Fibroblast of the conjunctiva (primary cell): ENCODE measurements around the gene OBSL1.

Source experiments
- DNase-seq: peaks from one replicate; pipeline ENCODE4 v3.0.0-alpha.2; 2010; ENCODE audit warnings: low read depth

OBSL1 gene

DNA sequence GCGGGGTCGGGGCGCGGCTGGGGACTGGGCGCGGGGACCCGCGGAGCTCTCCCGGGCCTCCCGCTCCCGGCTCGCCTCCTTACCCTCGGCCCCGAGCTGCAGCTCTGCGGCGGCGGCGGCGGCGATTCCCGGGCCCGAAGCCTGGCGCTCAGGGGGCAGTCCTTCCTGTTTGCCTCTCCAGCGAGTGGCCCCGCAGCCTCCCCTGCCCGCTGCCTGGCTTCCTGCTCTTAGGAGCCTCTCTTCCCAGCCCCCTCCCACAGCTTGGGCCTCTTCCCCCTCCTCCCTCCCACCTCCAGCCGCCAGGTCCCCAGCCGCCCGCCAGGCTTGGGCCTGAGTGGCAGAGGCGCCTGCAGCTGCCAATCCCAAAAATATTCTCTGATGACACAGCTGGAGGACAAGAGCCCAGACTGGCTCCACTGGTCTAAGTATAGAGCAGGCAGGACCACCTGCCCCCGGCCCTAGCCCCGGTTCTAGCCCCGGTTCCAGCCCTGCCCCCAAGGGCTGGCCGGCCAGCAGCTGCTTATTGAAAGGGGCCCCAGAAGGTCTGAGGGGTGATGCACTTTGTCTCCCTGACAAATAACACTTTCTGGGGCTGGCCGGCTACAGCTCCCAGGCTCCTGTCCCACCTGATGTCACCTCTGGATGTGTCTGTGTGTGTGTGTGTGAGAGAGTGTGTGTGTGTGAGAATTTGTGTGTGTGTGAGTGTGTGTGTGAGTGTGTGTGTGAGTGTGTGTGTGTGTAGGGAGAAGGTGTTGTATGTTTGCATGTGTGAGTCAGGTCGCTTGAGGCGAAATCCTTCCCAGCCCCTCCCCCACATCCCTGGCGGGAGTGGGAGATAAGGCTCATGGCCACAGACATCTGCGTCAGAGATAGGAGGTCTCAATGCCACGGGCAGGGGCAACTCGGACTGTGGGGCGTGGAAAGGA, at the start of gene OBSL1:
Gene OBSL1 (minus strand): TSS at position 229 of the 926 bp plus-strand sequence. CDS start 307 bp downstream, outside the sequence.
- DNase-seq, result peak; percentile 51

GRCh38 chr2:219620546-219620945, 49.2 kb upstream of the OBSL1 start:
- DNase-seq, result no peak

GRCh38 chr2:219619235-219619634, 47.9 kb upstream of the OBSL1 start:
- no peak for DNase-seq

GRCh38 chr2:219618733-219619122, 47.4 kb upstream of the OBSL1 start:
- DNase-seq, result no peak

DNA sequence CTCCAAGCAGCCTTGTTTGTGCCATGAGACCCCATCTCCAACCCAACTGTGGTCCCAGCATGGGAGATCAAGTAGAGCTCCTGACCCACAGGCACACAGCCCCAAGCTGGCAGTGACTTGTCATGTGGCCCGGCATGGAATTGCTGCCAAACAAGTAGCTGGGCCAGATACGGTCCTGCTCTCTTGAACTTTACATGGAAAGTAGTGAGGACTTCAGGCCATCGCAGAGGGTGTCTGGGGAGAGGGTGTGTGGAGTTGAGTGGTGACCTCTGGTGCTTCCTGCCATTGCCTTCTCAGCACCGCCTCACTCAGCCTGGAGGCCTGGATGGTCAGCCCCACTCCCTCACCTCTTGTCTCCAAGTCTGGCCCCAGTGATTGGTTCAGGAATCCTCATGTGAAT, 45.2 kb upstream of the OBSL1 start:
- no peak for DNase-seq

GRCh38 chr2:219615894-219616293, 44.6 kb upstream of the OBSL1 start:
- no peak for DNase-seq

DNA sequence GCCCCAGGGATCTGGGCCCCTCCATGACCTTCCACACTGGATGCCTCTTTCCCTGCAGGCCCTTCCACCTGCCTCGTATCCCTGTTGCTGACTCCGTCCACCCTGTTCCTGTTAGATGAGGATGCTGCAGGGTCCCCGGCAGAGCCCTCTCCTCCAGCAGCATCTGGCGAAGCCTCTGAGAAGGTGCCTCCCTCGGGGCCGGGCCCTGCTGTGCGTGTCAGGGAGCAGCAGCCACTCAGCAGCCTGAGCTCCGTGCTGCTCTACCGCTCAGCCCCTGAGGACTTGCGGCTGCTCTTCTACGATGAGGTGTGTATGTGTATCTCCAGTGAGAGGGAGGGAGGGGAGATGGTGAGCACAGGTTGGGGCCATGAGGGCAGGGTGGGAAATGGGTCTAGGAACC, 43.7 kb upstream of the OBSL1 start:
- no peak for DNase-seq

GRCh38 chr2:219614076-219614860, 42.9 kb upstream of the OBSL1 start:
- no peak for DNase-seq

- no peak for DNase-seq
Measured at GRCh38 chr2:219613461-219614070, 42.2 kb upstream of the OBSL1 start.

- no peak for DNase-seq
Measured at GRCh38 chr2:219612577-219613286, 41.4 kb upstream of the OBSL1 start.

GRCh38 chr2:219611866-219612576, 40.7 kb upstream of the OBSL1 start:
- DNase-seq, result no peak

DNA sequence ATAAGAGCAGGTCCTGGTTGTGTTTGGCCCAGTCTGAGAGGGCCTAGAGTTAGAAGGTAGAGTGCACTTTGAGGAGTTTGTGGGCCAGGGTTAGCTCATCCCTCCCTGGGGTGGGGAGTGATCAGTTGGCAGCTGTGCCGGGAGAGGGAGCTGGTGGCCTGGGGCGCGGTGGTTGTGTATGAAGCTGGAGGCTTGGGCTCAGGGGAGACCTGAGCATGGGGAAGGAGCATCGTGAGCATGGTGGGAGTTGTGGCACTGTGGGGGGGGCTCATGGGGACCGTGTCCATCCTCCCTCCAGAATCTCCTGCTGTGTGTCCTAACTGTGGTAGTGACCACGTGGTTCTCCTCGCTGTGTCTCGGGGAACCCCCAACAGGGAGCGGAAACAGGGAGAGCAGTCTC, 40.0 kb upstream of the OBSL1 start:
- DNase-seq, result no peak

- DNase-seq, result no peak
Measured at GRCh38 chr2:219609149-219609750, 37.9 kb upstream of the OBSL1 start.

GRCh38 chr2:219608399-219608964, 37.1 kb upstream of the OBSL1 start:
- no peak for DNase-seq

GRCh38 chr2:219607931-219608330, 36.6 kb upstream of the OBSL1 start:
- no peak for DNase-seq

- no peak for DNase-seq
Measured at GRCh38 chr2:219605607-219605954, 34.2 kb upstream of the OBSL1 start.

GRCh38 chr2:219603771-219604170, 32.4 kb upstream of the OBSL1 start:
- DNase-seq, result no peak

DNA sequence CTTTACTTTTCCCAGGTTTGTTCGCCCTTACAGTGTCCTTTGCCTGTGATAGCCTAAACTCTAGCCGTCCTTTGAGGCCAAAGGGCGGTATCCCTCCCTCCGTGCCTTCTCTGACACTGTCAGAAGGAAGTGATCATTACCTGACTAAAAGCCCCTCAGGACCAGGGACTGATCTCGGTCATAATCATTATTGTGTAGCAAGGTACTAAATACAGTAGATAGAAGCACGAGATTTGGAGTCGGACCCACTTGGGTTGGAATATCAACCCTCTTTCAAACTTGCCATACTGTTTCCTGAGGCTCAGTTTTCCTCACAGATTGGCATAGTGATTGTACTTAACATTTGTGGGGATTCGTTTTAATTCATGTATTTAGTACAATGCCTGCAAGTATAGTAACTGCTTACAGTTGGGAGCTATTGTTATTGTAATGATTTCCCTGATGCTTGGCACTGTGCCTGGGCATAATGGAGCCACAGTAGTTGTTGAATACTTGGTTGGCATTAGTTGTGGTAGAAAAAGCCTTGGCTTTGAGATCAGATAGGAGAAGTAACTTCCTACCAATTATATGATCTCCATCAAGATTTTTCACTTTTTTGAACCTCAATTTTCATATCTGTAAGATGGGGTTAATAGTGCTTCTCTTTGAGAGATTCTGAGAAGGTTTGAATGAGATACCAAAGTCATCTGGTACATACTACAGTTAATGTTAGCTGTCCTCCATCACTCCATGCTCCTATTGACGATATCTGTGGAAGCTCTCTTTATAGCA, 27.2 kb upstream of the OBSL1 start:
- DNase-seq, result no peak

DNA sequence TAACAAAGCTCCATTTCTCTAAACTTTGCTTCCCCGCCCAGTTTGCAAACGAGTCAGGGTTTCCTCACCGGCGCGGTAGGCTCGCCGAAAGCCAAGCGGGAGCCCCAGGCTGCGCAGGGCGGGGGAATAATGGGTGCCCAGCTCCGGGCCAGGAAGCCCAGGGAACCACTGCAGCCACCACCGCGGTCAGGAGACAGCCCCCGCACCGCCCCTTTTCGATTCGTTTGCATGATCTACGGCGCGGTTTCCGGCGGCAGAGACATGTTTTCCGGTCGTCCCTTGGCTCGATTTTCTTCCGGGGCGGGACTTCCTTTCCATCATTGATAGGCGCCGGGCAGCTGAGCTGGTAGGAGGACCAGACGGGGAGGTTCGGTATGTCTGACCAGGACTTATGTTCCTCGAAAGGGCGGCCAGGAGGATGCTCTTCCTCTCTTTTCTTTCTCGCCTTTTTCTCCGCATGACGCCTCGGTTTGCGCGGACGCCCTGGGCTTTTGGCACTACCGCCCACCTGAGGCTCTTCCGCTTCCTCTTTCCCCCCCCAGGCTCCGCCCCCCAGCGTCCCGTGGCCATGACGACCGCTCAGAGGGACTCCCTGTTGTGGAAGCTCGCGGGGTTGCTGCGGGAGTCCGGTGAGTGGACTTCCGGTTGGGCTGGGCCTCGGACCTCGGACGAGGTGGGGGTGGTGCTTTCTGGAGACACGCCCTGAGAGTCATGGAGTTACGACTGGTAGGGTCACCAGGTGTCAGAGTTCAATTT, 26.4 kb upstream of the OBSL1 start, which contains the start of gene STK11IP:
Gene STK11IP (plus strand): TSS at position 306 of the 756 bp plus-strand sequence. CDS start 263 bp downstream, at position 569.
- peak; percentile 96 for DNase-seq
